Kidney (tissue), 14 donors: Measurements from ENCODE around the gene LTA4H. TPM values are rescaled to one million over a fixed set of nuclear protein-coding genes. Genes with fewer than 3 reads are reported as not detected.
"Not testable (repeated sequence)": the region's sequence is repeated elsewhere in the genome, so short reads cannot be mapped to it uniquely, and the experiment has no call there.

Experiments
- DNase-seq, 5 donors: peaks; one replicate each; pipeline ENCODE4 v3.0.0-alpha.2; 2013 to 2020
- FAIRE-seq: peaks from 2 replicates; lab custom pipeline; 2012; peaks lifted over from hg19 to GRCh38; lab: Jason Lieb, UNC
- H3K27ac ChIP-seq, 2 donors: one replicate each; pipeline ENCODE4 v1.7.0; 2013; ENCODE audit warnings: low read depth in 2 of 2, low read length in 2 of 2, inconsistent platforms in 1 of 2
- H3K27me3 ChIP-seq: one replicate; pipeline ENCODE4 v1.7.1; 2013; ENCODE audit warnings: low read length, inconsistent platforms; ENCODE audit not compliant: control insufficient read depth, insufficient read depth
- H3K36me3 ChIP-seq, 3 donors: one replicate each; pipeline versions ENCODE4 v1.7.0 to v1.7.1; 2013; ENCODE audit warnings: low read length in 3 of 3, control low read depth in 1 of 3, inconsistent platforms in 1 of 3; ENCODE audit not compliant: insufficient read depth in 3 of 3, control insufficient read depth in 2 of 3
- H3K4me1 ChIP-seq, 3 donors: one replicate each; pipeline versions ENCODE4 v1.7.0 to v1.7.1; 2013; ENCODE audit warnings: low read length in 3 of 3, inconsistent platforms in 1 of 3, low read depth in 1 of 3; ENCODE audit not compliant: control insufficient read depth in 2 of 3, insufficient read depth in 2 of 3
- H3K4me3 ChIP-seq, 3 donors: one replicate each; pipeline versions ENCODE4 v1.7.0 to v1.8.1; 2013; ENCODE audit warnings: low read length in 3 of 3, control low read depth in 1 of 3, inconsistent platforms in 1 of 3
- H3K9ac ChIP-seq, 3 donors: one replicate each; pipeline versions ENCODE4 v1.7.0 to v1.7.1; 2013; ENCODE audit warnings: low read length in 3 of 3, control low read depth in 1 of 3, inconsistent platforms in 1 of 3
- H3K9me3 ChIP-seq, 3 donors: one replicate each; pipeline versions ENCODE4 v1.7.0 to v1.7.1; 2013; ENCODE audit warnings: low read length in 3 of 3, control low read depth in 1 of 3, inconsistent platforms in 1 of 3; ENCODE audit not compliant: control insufficient read depth in 2 of 3, insufficient read depth in 1 of 3
- CTCF ChIP-seq: IDR thresholded peaks from 3 replicates; pipeline ENCODE4 v1.5.1; 2012; ENCODE audit warnings: mild to moderate bottlenecking, moderate library complexity, borderline replicate concordance; ENCODE audit not compliant: insufficient read depth; ENCODE audit errors: extremely low read depth
- intact Hi-C: fragments of 100-400 bp; cut with DNase I; formaldehyde crosslinking; loops from one replicate; pipeline ENCODE4 v1.11.1; 2022
- polyA plus RNA-seq: library from polyadenylated mRNA; stranded (reverse); fragments of 350-450 nt; fragmentation: Illumina TruSeq; extraction: RNeasy Lipid Tissue Mini Kit (QIAGEN cat#74804); gene quantifications from one replicate; pipeline ENCODE4 v1.2.3, GENCODE V29; 2014; ENCODE audit warnings: low read depth, low replicate concordance; ENCODE audit not compliant: insufficient read depth
- total RNA-seq: library from RNA; stranded (reverse); fragmentation: NEBNext Ultra II Directional; extraction: Animal tissue kit (Norgen Biotek cat#: 25700); gene quantifications from one replicate; pipeline ENCODE4 v1.2.1, GENCODE V29; 2021
- donor health status: control.
- donor health status: control.
- donor health status: control.
- donor health status: control.
- donor health status: control.
- donor health status: DM: yes; HTN: yes; CAD: no.
- donor health status: Normal renal cell carcinoma (clear cell type).

The LTA4H gene
- total and polyA plus RNA-seq, 2 donors from 2014 or later = 56.5 to 57.4 TPM

GRCh38 chr12:95972832-95973456 lies 62.4 kb downstream of the LTA4H start:
- peaks cover 0 to 3% (median 0%) of the 10 kb centered on the region in 3 donors for H3K4me1 ChIP-seq
- no peak overlapping the region for H3K4me3 ChIP-seq
- no peak overlapping the region for H3K9ac ChIP-seq
- no peak for TF ChIP-seq CTCF
- H3K27me3 ChIP-seq = no peaks in the 10 kb centered on the region
- no peaks in the 10 kb centered on the region for H3K36me3 ChIP-seq
- intact Hi-C loops = no loop called here
- DNase-seq = peak in 2 of 5 donors; percentile 19 to 38
- no peaks in the 10 kb centered on the region for H3K9me3 ChIP-seq
- H3K27ac ChIP-seq = no peak overlapping the region
- no peak for FAIRE-seq

- intact Hi-C loops = no loop called here
- no peak for DNase-seq
- H3K27ac ChIP-seq = no peak overlapping the region
- no peak overlapping the region for H3K4me3 ChIP-seq
- H3K9me3 ChIP-seq = no peaks in the 10 kb centered on the region
- no peak overlapping the region for H3K9ac ChIP-seq
- no peak for FAIRE-seq
- H3K27me3 ChIP-seq = no peaks in the 10 kb centered on the region
- no peak for TF ChIP-seq CTCF
- no peaks in the 10 kb centered on the region for H3K36me3 ChIP-seq
- H3K4me1 ChIP-seq = peaks cover 0 to 5% (median 3%) of the 10 kb centered on the region in 3 donors
These were observed 64.5 kb downstream of the LTA4H start for GRCh38 chr12:95970905-95971304.

GRCh38 chr12:95969116-95969515 lies 66.3 kb downstream of the LTA4H start:
- DNase-seq, H3K9ac ChIP-seq, H3K4me3 ChIP-seq, H3K36me3 ChIP-seq, H3K4me1 ChIP-seq, H3K27ac ChIP-seq, intact Hi-C loops, H3K27me3 ChIP-seq, H3K9me3 ChIP-seq, FAIRE-seq: not testable (repeated sequence)

- Histone ChIP-seq H3K27ac (no peak overlapping the region), H3K4me1 (peaks cover 0 to 5% (median 0%) of the 10 kb centered on the region in 3 donors), H3K36me3 (no peaks in the 10 kb centered on the region), H3K9ac (no peak overlapping the region), H3K4me3 (no peak overlapping the region), H3K27me3 (no peaks in the 10 kb centered on the region), H3K9me3 (no peaks in the 10 kb centered on the region)
- intact Hi-C loops = no loop called here
- TF ChIP-seq CTCF = no peak
- FAIRE-seq = no peak
- no peak for DNase-seq
These were observed 68.1 kb downstream of the LTA4H start for GRCh38 chr12:95967301-95967700.
